ENCODE measurements around the gene FAM110C. TPM values are rescaled to one million over a fixed set of nuclear protein-coding genes. Genes with fewer than 3 reads are reported as not detected.

The FAM110C gene
- polyA plus RNA-seq, 1 donor (not counting 4 experiments of a cell fraction or from before 2014, with no cell fraction given): 38.0 TPM

DNA sequence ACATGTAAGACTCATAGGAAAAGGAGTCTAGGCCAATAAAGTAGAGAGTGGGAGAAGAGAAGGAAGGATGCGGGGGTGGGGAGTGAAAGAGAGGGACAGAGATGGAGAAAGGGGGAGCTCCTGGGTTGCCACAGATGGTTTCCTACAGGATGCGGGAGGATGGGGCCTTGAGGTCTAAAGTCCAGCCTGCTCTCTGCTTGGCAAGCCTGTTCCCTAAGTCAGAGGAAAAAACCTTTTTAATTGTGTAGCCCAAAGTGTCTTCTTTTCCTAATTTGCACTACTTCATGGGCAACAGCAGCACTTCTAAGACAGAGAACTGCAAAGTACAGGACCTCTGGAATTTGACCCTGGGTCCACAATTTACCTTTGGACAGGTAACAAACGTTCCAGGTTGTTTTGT is 1.4 kb upstream of the FAM110C start:
- no peaks in the 10 kb centered on the region for H4K20me1 ChIP-seq (ENCODE audit: control insufficient read depth, extremely low read depth, insufficient read depth, low read length)
- no peak overlapping the region for H2AFZ ChIP-seq (ENCODE audit: control insufficient read depth, low read length)
- DNase-seq (ENCODE audit: low read depth, low spot score) (no peak), FAIRE-seq (no peak)
- H3K9ac ChIP-seq (ENCODE audit: control insufficient read depth, extremely low read depth, insufficient read depth, low read length): no peak overlapping the region
- H3K4me3 ChIP-seq (ENCODE audit: control insufficient read depth in 2 of 3, extremely low read depth in 1 of 3, insufficient read depth in 2 of 3, low read depth in 1 of 3, low read length in 3 of 3): peak overlapping the region in 1 of 3 experiments; percentile 92
- no peaks in the 10 kb centered on the region for H3K36me3 ChIP-seq (ENCODE audit: control insufficient read depth in 2 of 2, extremely low read depth in 1 of 2, insufficient read depth in 2 of 2, low read length in 2 of 2)
- H3K27me3 ChIP-seq (ENCODE audit: control insufficient read depth, extremely low read depth, insufficient read depth, low read length): no peaks in the 10 kb centered on the region
- dilution Hi-C loops (cut with MboI; ENCODE audit: extremely low pct_ligation_motif_present, low sequenced_read_pairs): no loop called here
- peak overlapping the region; percentile 79 for H3K4me2 ChIP-seq (ENCODE audit: control insufficient read depth, extremely low read depth, insufficient read depth, low read depth, low read length)
- H3K9me1 ChIP-seq (ENCODE audit: control insufficient read depth, extremely low read depth, insufficient read depth, low read length): no peaks in the 10 kb centered on the region
- H3K4me1 ChIP-seq (ENCODE audit: control insufficient read depth, extremely low read depth, insufficient read depth, low read length): peaks cover 12% of the 10 kb centered on the region
- H3K9me3 ChIP-seq (ENCODE audit: control insufficient read depth, low read depth, low read length): no peaks in the 10 kb centered on the region
- H3K79me2 ChIP-seq (ENCODE audit: control insufficient read depth, insufficient read depth, low read length): peaks cover 35% of the 10 kb centered on the region
- H3K27ac ChIP-seq (ENCODE audit: control insufficient read depth, insufficient read depth, low read length): no peak overlapping the region
- TF ChIP-seq, protein P1, sequence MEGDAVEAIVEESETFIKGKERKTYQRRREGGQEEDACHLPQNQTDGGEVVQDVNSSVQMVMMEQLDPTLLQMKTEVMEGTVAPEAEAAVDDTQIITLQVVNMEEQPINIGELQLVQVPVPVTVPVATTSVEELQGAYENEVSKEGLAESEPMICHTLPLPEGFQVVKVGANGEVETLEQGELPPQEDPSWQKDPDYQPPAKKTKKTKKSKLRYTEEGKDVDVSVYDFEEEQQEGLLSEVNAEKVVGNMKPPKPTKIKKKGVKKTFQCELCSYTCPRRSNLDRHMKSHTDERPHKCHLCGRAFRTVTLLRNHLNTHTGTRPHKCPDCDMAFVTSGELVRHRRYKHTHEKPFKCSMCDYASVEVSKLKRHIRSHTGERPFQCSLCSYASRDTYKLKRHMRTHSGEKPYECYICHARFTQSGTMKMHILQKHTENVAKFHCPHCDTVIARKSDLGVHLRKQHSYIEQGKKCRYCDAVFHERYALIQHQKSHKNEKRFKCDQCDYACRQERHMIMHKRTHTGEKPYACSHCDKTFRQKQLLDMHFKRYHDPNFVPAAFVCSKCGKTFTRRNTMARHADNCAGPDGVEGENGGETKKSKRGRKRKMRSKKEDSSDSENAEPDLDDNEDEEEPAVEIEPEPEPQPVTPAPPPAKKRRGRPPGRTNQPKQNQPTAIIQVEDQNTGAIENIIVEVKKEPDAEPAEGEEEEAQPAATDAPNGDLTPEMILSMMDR (optimal IDR thresholded peaks at IDR 0.05 in 1 of 3, IDR thresholded peaks at IDR 0.05 in 1 of 3, conservative IDR thresholded peaks at IDR 0.05 in 1 of 3; ENCODE audit: extremely low read depth in 1 of 3, insufficient read depth in 2 of 3, low read length in 3 of 3): no peak
- no peak for TF ChIP-seq EZH2 (IDR thresholded peaks at IDR 0.05; ENCODE audit: low read length)

DNA sequence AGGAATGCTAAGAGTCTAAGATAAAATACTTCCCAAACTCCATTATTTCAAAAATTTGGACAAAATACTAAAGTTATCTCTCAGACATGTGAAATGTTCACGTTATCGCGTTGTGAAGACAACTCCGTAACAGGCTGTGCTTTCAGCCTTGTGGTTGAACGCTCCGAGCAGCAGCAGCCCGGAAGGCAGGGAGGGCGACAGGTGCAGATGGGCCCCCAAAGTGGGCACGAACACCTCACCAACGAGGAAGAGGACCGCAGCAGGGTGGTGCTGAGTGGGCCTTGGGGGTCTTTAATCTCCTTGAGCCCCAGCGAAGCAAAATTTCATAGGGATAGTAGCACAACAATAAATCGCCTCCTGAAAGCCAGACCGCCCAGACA is 1.0 kb upstream of the FAM110C start:
- Histone ChIP-seq H4K20me1 (ENCODE audit: control insufficient read depth, extremely low read depth, insufficient read depth, low read length) (no peaks in the 10 kb centered on the region), H3K4me2 (ENCODE audit: control insufficient read depth, extremely low read depth, insufficient read depth, low read depth, low read length) (peak overlapping the region; percentile 79), H3K9me3 (ENCODE audit: control insufficient read depth, low read depth, low read length) (no peaks in the 10 kb centered on the region), H3K9ac (ENCODE audit: control insufficient read depth, extremely low read depth, insufficient read depth, low read length) (peak overlapping the region; percentile 75), H3K79me2 (ENCODE audit: control insufficient read depth, insufficient read depth, low read length) (peaks cover 39% of the 10 kb centered on the region), H3K4me1 (ENCODE audit: control insufficient read depth, extremely low read depth, insufficient read depth, low read length) (peaks cover 16% of the 10 kb centered on the region), H3K4me3 (ENCODE audit: control insufficient read depth in 2 of 3, extremely low read depth in 1 of 3, insufficient read depth in 2 of 3, low read depth in 1 of 3, low read length in 3 of 3) (peak overlapping the region; percentile 67 to 92 (median 70)), H2AFZ (ENCODE audit: control insufficient read depth, low read length) (peak overlapping the region; percentile 77), H3K9me1 (ENCODE audit: control insufficient read depth, extremely low read depth, insufficient read depth, low read length) (no peaks in the 10 kb centered on the region), H3K36me3 (ENCODE audit: control insufficient read depth in 2 of 2, extremely low read depth in 1 of 2, insufficient read depth in 2 of 2, low read length in 2 of 2) (peaks cover 0 to 3% of the 10 kb centered on the region in 2 experiments), H3K27me3 (ENCODE audit: control insufficient read depth, extremely low read depth, insufficient read depth, low read length) (no peaks in the 10 kb centered on the region), H3K27ac (ENCODE audit: control insufficient read depth, insufficient read depth, low read length) (peak overlapping the region; percentile 66)
- no peak for DNase-seq (ENCODE audit: low read depth, low spot score)
- TF ChIP-seq, protein P1 (optimal IDR thresholded peaks at IDR 0.05 in 1 of 3, IDR thresholded peaks at IDR 0.05 in 1 of 3, conservative IDR thresholded peaks at IDR 0.05 in 1 of 3; ENCODE audit: extremely low read depth in 1 of 3, insufficient read depth in 2 of 3, low read length in 3 of 3): no peak
- TF ChIP-seq EZH2 (IDR thresholded peaks at IDR 0.05; ENCODE audit: low read length): no peak
- dilution Hi-C loops (cut with MboI; ENCODE audit: extremely low pct_ligation_motif_present, low sequenced_read_pairs): no loop called here
- no peak for FAIRE-seq

Measured in keratinocyte (primary cell).